GM08714 (cell line): ENCODE results near the gene MBNL3.

Source experiments
- H3K4me3 ChIP-seq: fragments of 200-500 bp; sonication (Bioruptor generic); 2 replicates; pipeline ENCODE4 v1.5.1; 2014; ENCODE audit warnings: mild to moderate bottlenecking, low read length, inconsistent platforms
- ZNF274 ChIP-seq: IDR thresholded peaks from 2 replicates; pipeline ENCODE4 v1.6.1; 2012; ENCODE audit warnings: mild to moderate bottlenecking, low read depth, low read length

The MBNL3 gene

DNA sequence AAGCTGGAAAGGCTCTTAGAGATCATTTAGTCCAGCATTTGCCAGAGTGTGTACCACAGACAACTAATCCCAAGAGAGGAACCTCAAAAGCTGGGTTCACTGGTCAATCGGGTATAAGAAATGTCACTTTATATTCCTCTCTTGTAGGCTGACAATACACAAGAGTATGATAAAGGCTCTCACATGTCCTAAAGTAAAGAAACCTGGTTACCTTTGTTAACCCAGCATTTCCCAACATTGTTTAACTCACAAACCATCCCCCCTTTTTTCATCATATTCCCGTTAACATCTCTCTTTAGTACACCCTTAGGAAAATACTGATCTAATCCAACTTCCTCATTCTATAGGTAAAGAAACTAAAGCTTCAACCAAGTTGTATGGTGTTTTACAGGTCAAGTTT lies 74.4 kb downstream of the MBNL3 start:
- no peak for TF ChIP-seq ZNF274
- H3K4me3 ChIP-seq: no peak overlapping the region

GRCh38 chrX:132413459-132413858 lies 75.4 kb downstream of the MBNL3 start:
- H3K4me3 ChIP-seq: no peak overlapping the region
- no peak for TF ChIP-seq ZNF274

GRCh38 chrX:132412208-132412607 lies 76.6 kb downstream of the MBNL3 start:
- H3K4me3 ChIP-seq: no peak overlapping the region
- TF ChIP-seq ZNF274: no peak

- no peak for TF ChIP-seq ZNF274
- H3K4me3 ChIP-seq: no peak overlapping the region
Measured at GRCh38 chrX:132411310-132411977, 77.4 kb downstream of the MBNL3 start.

- no peak overlapping the region for H3K4me3 ChIP-seq
- no peak for TF ChIP-seq ZNF274
Measured at GRCh38 chrX:132409780-132410556, 78.9 kb downstream of the MBNL3 start.

DNA sequence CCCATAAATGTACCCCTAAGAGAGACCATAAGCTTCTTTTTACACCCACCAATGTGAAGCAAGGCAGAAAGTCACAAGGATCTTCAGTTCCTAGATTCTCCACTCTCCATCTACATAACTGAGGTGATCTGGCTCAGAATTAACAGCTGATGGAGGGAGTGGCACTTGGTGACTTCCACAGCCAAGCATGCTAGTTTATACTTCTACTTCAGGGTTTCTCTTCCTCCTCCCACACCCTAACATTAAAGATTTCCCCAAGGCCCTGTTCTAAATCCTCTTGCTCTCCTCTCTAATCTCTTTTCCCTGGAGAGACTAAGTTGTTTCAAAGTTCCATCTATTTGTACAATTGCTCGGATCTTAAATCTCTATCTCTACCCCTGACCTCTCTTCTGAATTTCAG lies 81.1 kb downstream of the MBNL3 start:
- no peak for TF ChIP-seq ZNF274
- H3K4me3 ChIP-seq: no peak overlapping the region

GRCh38 chrX:132406106-132406505 lies 82.7 kb downstream of the MBNL3 start:
- H3K4me3 ChIP-seq: no peak overlapping the region
- no peak for TF ChIP-seq ZNF274

DNA sequence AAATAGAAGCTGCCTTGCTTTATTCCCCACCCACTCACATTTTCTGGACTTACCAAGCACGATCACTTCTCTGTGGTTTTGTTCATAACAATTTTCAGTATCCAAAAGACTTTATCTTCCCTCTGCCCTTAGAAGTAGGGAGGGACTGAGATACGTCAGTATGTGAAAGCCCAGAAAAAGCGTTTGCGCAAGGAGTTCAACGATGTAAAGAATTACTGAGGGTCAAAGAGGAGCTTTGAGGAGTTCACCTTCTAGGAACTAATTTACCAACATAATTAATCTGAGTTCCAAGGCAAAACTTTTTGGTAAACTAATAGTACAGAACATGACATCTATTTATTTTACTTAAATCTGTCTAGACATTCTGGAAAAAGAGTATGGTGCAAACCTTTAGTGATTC lies 84.6 kb downstream of the MBNL3 start:
- TF ChIP-seq ZNF274: no peak
- no peak overlapping the region for H3K4me3 ChIP-seq

- no peak for TF ChIP-seq ZNF274
Measured at GRCh38 chrX:132401935-132402334, 86.9 kb downstream of the MBNL3 start.

GRCh38 chrX:132400706-132401105 lies 88.1 kb downstream of the MBNL3 start:
- H3K4me3 ChIP-seq: no peak overlapping the region
- no peak for TF ChIP-seq ZNF274

More at GRCh38 chrX:132401935-132402334, 86.9 kb downstream of the MBNL3 start:
- H3K4me3 ChIP-seq: no peak overlapping the region

GRCh38 chrX:132395645-132396044 lies 93.2 kb downstream of the MBNL3 start:
- no peak for TF ChIP-seq ZNF274
- H3K4me3 ChIP-seq: no peak overlapping the region

DNA sequence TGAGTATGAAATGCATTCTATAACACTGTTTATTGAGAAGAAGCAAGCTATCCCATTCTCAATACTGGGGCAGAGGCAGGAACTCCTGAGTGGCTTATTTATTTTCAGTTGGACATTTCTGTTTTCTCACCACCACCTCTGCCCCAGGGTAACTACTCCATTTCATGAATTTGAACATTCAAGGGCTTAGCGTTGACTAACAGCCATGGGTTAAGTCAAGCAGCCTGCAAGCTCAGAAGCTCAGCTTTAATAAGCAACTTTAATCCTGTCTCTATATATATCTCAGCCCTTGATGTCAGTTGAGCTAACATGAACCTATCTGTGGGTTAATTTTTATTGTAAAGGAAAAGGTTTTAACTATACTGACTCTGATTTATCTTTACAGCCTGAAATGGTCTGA lies 93.8 kb downstream of the MBNL3 start:
- TF ChIP-seq ZNF274: no peak
- no peak overlapping the region for H3K4me3 ChIP-seq

DNA sequence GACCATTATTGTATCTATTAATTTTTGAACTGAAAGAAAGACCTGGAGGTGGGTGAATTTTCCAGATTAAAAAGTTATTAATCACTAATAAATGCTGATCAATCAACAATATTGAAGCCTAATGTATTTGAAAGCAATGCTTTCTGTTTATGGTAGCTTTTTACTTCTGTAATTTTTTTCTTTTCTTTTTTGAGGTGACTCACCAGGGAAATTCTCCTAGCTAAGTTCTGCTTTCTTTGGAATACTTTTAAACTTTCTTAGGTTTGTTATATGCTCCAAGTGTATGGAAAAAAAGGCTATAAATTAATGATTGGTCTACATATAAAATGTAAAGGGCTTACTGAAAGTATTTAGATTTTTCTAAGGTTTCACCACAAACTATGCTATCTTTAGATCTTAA lies 94.2 kb downstream of the MBNL3 start:
- TF ChIP-seq ZNF274: no peak
- no peak overlapping the region for H3K4me3 ChIP-seq

DNA sequence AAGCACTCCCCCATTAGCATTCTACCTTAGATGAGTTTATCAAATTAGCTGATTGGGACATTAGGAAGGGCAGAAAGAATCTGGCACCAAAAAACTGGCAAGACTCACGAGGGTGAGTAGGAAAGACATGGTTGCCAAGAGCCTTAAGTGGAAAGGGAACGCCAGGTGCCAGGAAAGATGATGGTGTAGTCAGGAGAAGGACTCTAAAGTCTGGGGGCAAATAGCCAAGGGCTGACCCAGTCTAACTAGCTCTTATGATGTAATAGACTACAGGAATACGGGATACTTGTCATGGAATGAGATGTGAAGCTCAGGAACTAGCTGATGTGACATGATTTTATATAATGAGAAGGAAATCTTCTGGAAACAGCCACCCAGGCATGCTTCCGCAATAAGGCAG lies 94.8 kb downstream of the MBNL3 start:
- no peak overlapping the region for H3K4me3 ChIP-seq
- no peak for TF ChIP-seq ZNF274

- no peak overlapping the region for H3K4me3 ChIP-seq
- no peak for TF ChIP-seq ZNF274
Measured at GRCh38 chrX:132393485-132393884, 95.4 kb downstream of the MBNL3 start.
